ENCODE results near the gene CHDH.

CHDH gene

GRCh38 chr3:53863145-53863544 is 16.9 kb upstream of the CHDH start:
- H3K4me1 ChIP-seq (ENCODE audit: control insufficient read depth, insufficient read depth, low read length), result no peaks in the 10 kb centered on the region
- H3K27ac ChIP-seq (ENCODE audit: extremely low read depth, low read depth, low read length), result no peak overlapping the region
- POLR2A ChIA-PET, result interaction anchor here (1.6 kb wide), 1 partner anchor 18 kb away, joined by 4 read pairs; the partner anchor contains the start of gene CHDH
- no peaks in the 10 kb centered on the region for H3K9me3 ChIP-seq (ENCODE audit: control insufficient read depth, insufficient read depth, low read depth, low read length)
- H3K36me3 ChIP-seq (ENCODE audit: control insufficient read depth in 2 of 2, insufficient read depth in 1 of 2, low read length in 2 of 2), result peaks cover 5 to 86% of the 10 kb centered on the region in 2 experiments
- CTCF ChIA-PET, result no interaction called here
- TF ChIP-seq ZNF660 (tag by site-specific recombination; IDR thresholded peaks at IDR 0.05) (no peak), ZNF18 (tag by site-specific recombination; IDR thresholded peaks at IDR 0.05) (no peak), ZNF398 (tag by site-specific recombination; IDR thresholded peaks at IDR 0.05) (no peak), ZNF623 (tag by site-specific recombination; IDR thresholded peaks at IDR 0.05) (no peak), HIC1 (tag by site-specific recombination; IDR thresholded peaks at IDR 0.05) (no peak), HOXC10 (CRISPR knock-in tag; IDR thresholded peaks at IDR 0.05) (no peak), ZNF266 (tag by site-specific recombination; IDR thresholded peaks at IDR 0.05; ENCODE audit: low read depth) (no peak), ZNF488 (tag by site-specific recombination; IDR thresholded peaks at IDR 0.05) (no peak), ZNF362 (tag by site-specific recombination; IDR thresholded peaks at IDR 0.05) (no peak), WT1 (tag by site-specific recombination; IDR thresholded peaks at IDR 0.05) (no peak), ZNF549 (tag by site-specific recombination; IDR thresholded peaks at IDR 0.05) (no peak), ZNF621 (tag by site-specific recombination; IDR thresholded peaks at IDR 0.05) (no peak), ZNF140 (tag by site-specific recombination; IDR thresholded peaks at IDR 0.05) (no peak), KLF7 (tag by site-specific recombination; IDR thresholded peaks at IDR 0.05; ENCODE audit: borderline replicate concordance) (no peak), ZNF433 (tag by site-specific recombination; IDR thresholded peaks at IDR 0.05; ENCODE audit: low read depth) (no peak), ZNF571 (tag by site-specific recombination; IDR thresholded peaks at IDR 0.05) (no peak)
- H3K4me3 ChIP-seq (ENCODE audit: low read depth, low read length), result no peak overlapping the region

GRCh38 chr3:53862241-53862640 is 16.0 kb upstream of the CHDH start:
- Histone ChIP-seq H3K4me1 (ENCODE audit: control insufficient read depth, insufficient read depth, low read length) (no peaks in the 10 kb centered on the region), H3K4me3 (ENCODE audit: low read depth, low read length) (no peak overlapping the region), H3K36me3 (ENCODE audit: control insufficient read depth in 2 of 2, insufficient read depth in 1 of 2, low read length in 2 of 2) (peaks cover 5 to 86% of the 10 kb centered on the region in 2 experiments), H3K9me3 (ENCODE audit: control insufficient read depth, insufficient read depth, low read depth, low read length) (no peaks in the 10 kb centered on the region), H3K27ac (ENCODE audit: extremely low read depth, low read depth, low read length) (no peak overlapping the region)
- ChIA-PET CTCF (no interaction called here), POLR2A (no interaction called here)
- TF ChIP-seq GLI2 (tag by site-specific recombination; IDR thresholded peaks at IDR 0.05; ENCODE audit: borderline replicate concordance, low read depth), result no peak
- TF ChIP-seq ZNF114 (tag by site-specific recombination; IDR thresholded peaks at IDR 0.05), result no peak
- no peak for TF ChIP-seq ZNF239 (tag by site-specific recombination; IDR thresholded peaks at IDR 0.05)
- TF ChIP-seq PRDM10 (tag by site-specific recombination; IDR thresholded peaks at IDR 0.05), result no peak
- no peak for TF ChIP-seq ZNF354C (tag by site-specific recombination; IDR thresholded peaks at IDR 0.05; ENCODE audit: borderline replicate concordance, low read depth)
- TF ChIP-seq ZBTB21 (tag by site-specific recombination; IDR thresholded peaks at IDR 0.05), result no peak
- TF ChIP-seq ZNF488 (tag by site-specific recombination; IDR thresholded peaks at IDR 0.05), result no peak

Measured in HEK293 (cell line).